GM23338 (cell line): ENCODE results near the gene FBP1. TPM values are rescaled to one million over a fixed set of nuclear protein-coding genes. Genes with fewer than 3 reads are reported as not detected.

Source experiments
- ATAC-seq: fragments of 200-7000 bp; cut with Tn5 transposase; 3 replicates; pipeline ENCODE4 v1.9.1; 2020
- DNase-seq: peaks from one replicate; pipeline ENCODE4 v3.0.0-alpha.2; 2015; ENCODE audit warnings: low spot score
- H2AFZ ChIP-seq: fragments of 200-600 bp; sonication (generic); 2 replicates; pipeline ENCODE4 v1.8.0; 2016; ENCODE audit warnings: antibody characterized with exemption, mild to moderate bottlenecking, moderate library complexity
- H3F3A ChIP-seq: fragments of 200-600 bp; sonication (generic); replicated peaks from 2 replicates; pipeline ENCODE4 v1.8.0; 2017; ENCODE audit warnings: antibody characterized with exemption, mixed run types, low read depth
- H3K27ac ChIP-seq: fragments of 200-600 bp; sonication (generic); 2 replicates; pipeline ENCODE4 v1.6.1; 2016; ENCODE audit warnings: low read depth
- H3K27me3 ChIP-seq: fragments of 200-600 bp; sonication (generic); 2 replicates; pipeline ENCODE4 v1.8.0; 2016; ENCODE audit warnings: mild to moderate bottlenecking, mixed run types, moderate library complexity; ENCODE audit not compliant: insufficient read depth
- H3K36me3 ChIP-seq: fragments of 200-600 bp; sonication (generic); 2 replicates; pipeline ENCODE4 v1.8.0; 2016; ENCODE audit warnings: mild to moderate bottlenecking; ENCODE audit not compliant: insufficient read depth
- H3K4me1 ChIP-seq: fragments of 200-600 bp; sonication (generic); 2 replicates; pipeline ENCODE4 v1.8.0; 2016; ENCODE audit warnings: mild to moderate bottlenecking, moderate library complexity; ENCODE audit not compliant: insufficient read depth
- H3K4me2 ChIP-seq: fragments of 200-600 bp; sonication (generic); 2 replicates; pipeline ENCODE4 v1.7.1; 2017; ENCODE audit warnings: mixed run types
- H3K4me3 ChIP-seq: fragments of 200-600 bp; sonication (generic); 2 replicates; pipeline ENCODE4 v1.6.1; 2016; ENCODE audit warnings: mixed run types
- H3K79me2 ChIP-seq: fragments of 200-600 bp; sonication (generic); replicated peaks from 2 replicates; pipeline ENCODE4 v1.8.0; 2017; ENCODE audit warnings: mild to moderate bottlenecking; ENCODE audit not compliant: insufficient read depth
- H3K9me2 ChIP-seq: fragments of 200-600 bp; sonication (generic); 2 replicates; pipeline ENCODE4 v1.8.0; 2017; ENCODE audit not compliant: insufficient read depth
- H4K20me1 ChIP-seq: fragments of 200-600 bp; sonication (generic); replicated peaks from 2 replicates; pipeline ENCODE4 v1.8.0; 2017; ENCODE audit warnings: mild to moderate bottlenecking; ENCODE audit not compliant: insufficient read depth
- H3K27ac Mint-ChIP-seq: 2 replicates; pipeline ENCODE4 v1.8.0; 2020; ENCODE audit warnings: inconsistent platforms, mild to moderate bottlenecking, moderate library complexity, mixed read lengths
- H3K27me3 Mint-ChIP-seq: 3 replicates; pipeline ENCODE4 v1.8.0; 2022; ENCODE audit warnings: low read depth, mild to moderate bottlenecking, moderate library complexity, mixed read lengths, inconsistent platforms; ENCODE audit not compliant: insufficient read depth, poor library complexity
- H3K36me3 Mint-ChIP-seq: 3 replicates; pipeline ENCODE4 v1.8.0; 2021; ENCODE audit warnings: low read depth, mild to moderate bottlenecking, inconsistent platforms, moderate library complexity, mixed read lengths
- H3K4me1 Mint-ChIP-seq: 3 replicates; pipeline ENCODE4 v1.8.0; 2020; ENCODE audit warnings: mild to moderate bottlenecking, inconsistent platforms, mixed read lengths
- H3K4me3 Mint-ChIP-seq: 3 replicates; pipeline ENCODE4 v1.8.0; 2021; ENCODE audit warnings: moderate library complexity, mild to moderate bottlenecking, inconsistent platforms, mixed read lengths
- H3K9me3 Mint-ChIP-seq: 3 replicates; pipeline ENCODE4 v1.8.0; 2020; ENCODE audit warnings: moderate library complexity, mild to moderate bottlenecking, inconsistent platforms, mixed read lengths
- EZH2 ChIP-seq: fragments of 200-600 bp; sonication (generic); IDR thresholded peaks from one replicate; pipeline ENCODE4 v1.8.0; 2017; ENCODE audit warnings: antibody characterized with exemption, mild to moderate bottlenecking, low read depth; ENCODE audit not compliant: unreplicated experiment
- EZH2phosphoT487 ChIP-seq: fragments of 200-600 bp; sonication (generic); IDR thresholded peaks from one replicate; pipeline ENCODE4 v1.8.1; 2018; ENCODE audit warnings: antibody characterized with exemption; ENCODE audit not compliant: unreplicated experiment
- POLR2AphosphoS5 ChIP-seq: IDR thresholded peaks from 2 replicates; pipeline ENCODE4 v1.6.1; 2016; ENCODE audit warnings: antibody characterized with exemption, low read depth
- STAT1 ChIP-seq: IDR thresholded peaks from one replicate; pipeline ENCODE4 v1.6.1; 2016; ENCODE audit warnings: antibody characterized with exemption; ENCODE audit not compliant: unreplicated experiment
- ZNF114 ChIP-seq: fragments of 250-450 bp; sonication (Bioruptor Pico); IDR thresholded peaks from 2 replicates; pipeline ENCODE4 v1.5.0; 2020; ENCODE audit warnings: mild to moderate bottlenecking, moderate library complexity
- ZNF331 ChIP-seq: fragments of 250-450 bp; sonication (Bioruptor Pico); IDR thresholded peaks from 2 replicates; pipeline ENCODE4 v1.5.0; 2020; ENCODE audit warnings: low read depth, mild to moderate bottlenecking, moderate library complexity
- polyA plus RNA-seq: library from polyadenylated mRNA; unstranded; fragments of >200 nt; fragmentation: Nextera tagmentation; extraction: Ambion mirVana; gene quantifications from 2 replicates; pipeline ENCODE4 v1.2.1, GENCODE V29; 2016
- total RNA-seq: library from RNA; depleted of rRNA; stranded (reverse); fragments of >200 nt; shearing (Covaris generic); gene quantifications from 2 replicates; pipeline ENCODE4 v1.2.3, GENCODE V29; 2014
- TF ChIP-seq, protein P1 (sequence below): IDR thresholded peaks from one replicate; pipeline ENCODE4 v1.6.1; 2018; ENCODE audit warnings: antibody characterized with exemption; ENCODE audit not compliant: unreplicated experiment
- TF ChIP-seq, protein P2 (sequence below): IDR thresholded peaks from 2 replicates; pipeline ENCODE4 v1.6.1; 2016; ENCODE audit warnings: antibody characterized with exemption
- TF ChIP-seq, protein P3 (sequence below): fragments of 250-450 bp; sonication (Bioruptor Pico); IDR thresholded peaks from 2 replicates; pipeline ENCODE4 v1.5.0; 2020; ENCODE audit warnings: mild to moderate bottlenecking, moderate library complexity
- TF ChIP-seq, protein P4 (sequence below), 2 experiments: fragments of 200-600 bp in 1 of 2; sonication (generic) in 1 of 2; conservative IDR thresholded peaks; 2 replicates each; pipeline versions ENCODE4 v1.5.1 to v1.6.1; 2016 to 2017; ENCODE audit warnings: antibody characterized with exemption in 2 of 2, low read depth in 2 of 2, mild to moderate bottlenecking in 2 of 2, moderate library complexity in 1 of 2

Gene FBP1
- total and polyA plus RNA-seq, 2 experiments from 2014 or later, result 3.0 to 3.3 TPM

DNA sequence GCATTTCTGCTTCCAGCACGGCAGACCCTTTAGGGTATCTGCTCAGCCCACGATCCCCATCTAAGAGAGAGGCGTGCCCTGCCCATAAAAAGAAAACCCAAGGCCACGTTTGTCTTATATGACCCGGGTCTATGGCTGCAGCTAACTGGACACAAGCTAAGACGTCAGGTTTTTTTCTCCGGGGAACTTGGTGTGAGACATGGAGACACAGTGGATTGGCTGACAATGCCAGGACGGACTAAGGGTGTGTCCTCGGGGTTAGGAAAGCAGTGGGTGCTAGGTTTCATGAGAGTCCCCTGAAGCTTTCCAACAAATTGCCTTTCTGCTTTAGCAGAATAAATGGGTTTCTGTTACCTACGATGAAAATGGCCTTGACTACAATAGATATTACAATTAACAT, 38.6 kb downstream of the FBP1 start:
- Histone ChIP-seq H2AFZ (no peak overlapping the region), H3K4me1 (no peaks in the 10 kb centered on the region; the same call in 1 of the 2 replicates), H3K36me3 (no peaks in the 10 kb centered on the region), H4K20me1 (no peaks in the 10 kb centered on the region), H3K27ac (no peak overlapping the region), H3K9me2 (no peaks in the 10 kb centered on the region), H3F3A (0 out of 2 replicates have a peak, but pooled peaks cover 3% of the 10 kb centered on the region), H3K79me2 (no peaks in the 10 kb centered on the region), H3K4me2 (no peak overlapping the region), H3K27me3 (no peaks in the 10 kb centered on the region), H3K4me3 (no peak overlapping the region)
- no peak overlapping the region for H3K27ac Mint-ChIP-seq
- DNase-seq (no peak), ATAC-seq (no peak)
- no peak overlapping the region for H3K4me3 Mint-ChIP-seq
- no peaks in the 10 kb centered on the region for H3K36me3 Mint-ChIP-seq
- TF ChIP-seq ZNF331 (CRISPR knock-in tag) (no peak), ZNF114 (no peak), EZH2 (no peak)
- TF ChIP-seq, protein P1, sequence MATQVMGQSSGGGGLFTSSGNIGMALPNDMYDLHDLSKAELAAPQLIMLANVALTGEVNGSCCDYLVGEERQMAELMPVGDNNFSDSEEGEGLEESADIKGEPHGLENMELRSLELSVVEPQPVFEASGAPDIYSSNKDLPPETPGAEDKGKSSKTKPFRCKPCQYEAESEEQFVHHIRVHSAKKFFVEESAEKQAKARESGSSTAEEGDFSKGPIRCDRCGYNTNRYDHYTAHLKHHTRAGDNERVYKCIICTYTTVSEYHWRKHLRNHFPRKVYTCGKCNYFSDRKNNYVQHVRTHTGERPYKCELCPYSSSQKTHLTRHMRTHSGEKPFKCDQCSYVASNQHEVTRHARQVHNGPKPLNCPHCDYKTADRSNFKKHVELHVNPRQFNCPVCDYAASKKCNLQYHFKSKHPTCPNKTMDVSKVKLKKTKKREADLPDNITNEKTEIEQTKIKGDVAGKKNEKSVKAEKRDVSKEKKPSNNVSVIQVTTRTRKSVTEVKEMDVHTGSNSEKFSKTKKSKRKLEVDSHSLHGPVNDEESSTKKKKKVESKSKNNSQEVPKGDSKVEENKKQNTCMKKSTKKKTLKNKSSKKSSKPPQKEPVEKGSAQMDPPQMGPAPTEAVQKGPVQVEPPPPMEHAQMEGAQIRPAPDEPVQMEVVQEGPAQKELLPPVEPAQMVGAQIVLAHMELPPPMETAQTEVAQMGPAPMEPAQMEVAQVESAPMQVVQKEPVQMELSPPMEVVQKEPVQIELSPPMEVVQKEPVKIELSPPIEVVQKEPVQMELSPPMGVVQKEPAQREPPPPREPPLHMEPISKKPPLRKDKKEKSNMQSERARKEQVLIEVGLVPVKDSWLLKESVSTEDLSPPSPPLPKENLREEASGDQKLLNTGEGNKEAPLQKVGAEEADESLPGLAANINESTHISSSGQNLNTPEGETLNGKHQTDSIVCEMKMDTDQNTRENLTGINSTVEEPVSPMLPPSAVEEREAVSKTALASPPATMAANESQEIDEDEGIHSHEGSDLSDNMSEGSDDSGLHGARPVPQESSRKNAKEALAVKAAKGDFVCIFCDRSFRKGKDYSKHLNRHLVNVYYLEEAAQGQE, result no peak
- H3K4me1 Mint-ChIP-seq, result peaks cover 8% of the 10 kb centered on the region
- H3K27me3 Mint-ChIP-seq, result peaks cover 8% of the 10 kb centered on the region
- no peaks in the 10 kb centered on the region for H3K9me3 Mint-ChIP-seq

DNA sequence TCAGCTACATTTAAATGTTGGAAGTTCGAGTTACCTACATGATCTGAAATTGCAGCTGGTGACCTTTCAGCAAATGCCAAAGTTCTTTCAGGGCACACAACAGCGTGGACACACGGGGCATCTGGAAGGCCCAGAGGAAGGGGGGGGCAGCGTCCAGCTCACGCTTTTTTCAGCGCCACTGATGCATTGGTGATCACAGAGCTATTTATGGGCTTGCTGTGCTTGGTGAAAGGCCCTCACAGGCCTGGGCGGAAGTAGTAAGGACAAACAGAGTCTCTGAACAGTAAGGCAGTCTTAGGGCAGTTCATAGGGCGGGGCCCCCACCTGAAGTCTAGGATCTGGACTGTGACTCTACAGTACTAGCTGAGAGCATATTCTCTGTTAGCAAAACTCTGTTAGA, 39.1 kb downstream of the FBP1 start:
- 0 out of 2 replicates have a peak, but pooled peaks cover 3% of the 10 kb centered on the region for H3F3A ChIP-seq
- no peaks in the 10 kb centered on the region for H3K9me2 ChIP-seq
- DNase-seq (no peak), ATAC-seq (no peak)
- H2AFZ ChIP-seq, result no peak overlapping the region
- H3K36me3 Mint-ChIP-seq, result no peaks in the 10 kb centered on the region
- no peak overlapping the region for H3K4me2 ChIP-seq
- no peaks in the 10 kb centered on the region for H3K79me2 ChIP-seq
- no peaks in the 10 kb centered on the region; the same call in 1 of the 2 replicates for H3K4me1 ChIP-seq
- H3K27me3 ChIP-seq, result no peaks in the 10 kb centered on the region
- no peak overlapping the region for H3K4me3 ChIP-seq
- H3K9me3 Mint-ChIP-seq, result no peaks in the 10 kb centered on the region
- peaks cover 8% of the 10 kb centered on the region for H3K27me3 Mint-ChIP-seq
- H3K27ac Mint-ChIP-seq, result no peak overlapping the region
- H4K20me1 ChIP-seq, result no peaks in the 10 kb centered on the region
- no peak overlapping the region for H3K27ac ChIP-seq
- no peaks in the 10 kb centered on the region for H3K36me3 ChIP-seq
- H3K4me1 Mint-ChIP-seq, result peaks cover 8% of the 10 kb centered on the region
- H3K4me3 Mint-ChIP-seq, result no peak overlapping the region
- TF ChIP-seq, protein P2, sequence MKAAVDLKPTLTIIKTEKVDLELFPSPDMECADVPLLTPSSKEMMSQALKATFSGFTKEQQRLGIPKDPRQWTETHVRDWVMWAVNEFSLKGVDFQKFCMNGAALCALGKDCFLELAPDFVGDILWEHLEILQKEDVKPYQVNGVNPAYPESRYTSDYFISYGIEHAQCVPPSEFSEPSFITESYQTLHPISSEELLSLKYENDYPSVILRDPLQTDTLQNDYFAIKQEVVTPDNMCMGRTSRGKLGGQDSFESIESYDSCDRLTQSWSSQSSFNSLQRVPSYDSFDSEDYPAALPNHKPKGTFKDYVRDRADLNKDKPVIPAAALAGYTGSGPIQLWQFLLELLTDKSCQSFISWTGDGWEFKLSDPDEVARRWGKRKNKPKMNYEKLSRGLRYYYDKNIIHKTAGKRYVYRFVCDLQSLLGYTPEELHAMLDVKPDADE, result no peak
- TF ChIP-seq POLR2AphosphoS5 (no peak), STAT1 (no peak), EZH2phosphoT487 (no peak)
- TF ChIP-seq, protein P3, sequence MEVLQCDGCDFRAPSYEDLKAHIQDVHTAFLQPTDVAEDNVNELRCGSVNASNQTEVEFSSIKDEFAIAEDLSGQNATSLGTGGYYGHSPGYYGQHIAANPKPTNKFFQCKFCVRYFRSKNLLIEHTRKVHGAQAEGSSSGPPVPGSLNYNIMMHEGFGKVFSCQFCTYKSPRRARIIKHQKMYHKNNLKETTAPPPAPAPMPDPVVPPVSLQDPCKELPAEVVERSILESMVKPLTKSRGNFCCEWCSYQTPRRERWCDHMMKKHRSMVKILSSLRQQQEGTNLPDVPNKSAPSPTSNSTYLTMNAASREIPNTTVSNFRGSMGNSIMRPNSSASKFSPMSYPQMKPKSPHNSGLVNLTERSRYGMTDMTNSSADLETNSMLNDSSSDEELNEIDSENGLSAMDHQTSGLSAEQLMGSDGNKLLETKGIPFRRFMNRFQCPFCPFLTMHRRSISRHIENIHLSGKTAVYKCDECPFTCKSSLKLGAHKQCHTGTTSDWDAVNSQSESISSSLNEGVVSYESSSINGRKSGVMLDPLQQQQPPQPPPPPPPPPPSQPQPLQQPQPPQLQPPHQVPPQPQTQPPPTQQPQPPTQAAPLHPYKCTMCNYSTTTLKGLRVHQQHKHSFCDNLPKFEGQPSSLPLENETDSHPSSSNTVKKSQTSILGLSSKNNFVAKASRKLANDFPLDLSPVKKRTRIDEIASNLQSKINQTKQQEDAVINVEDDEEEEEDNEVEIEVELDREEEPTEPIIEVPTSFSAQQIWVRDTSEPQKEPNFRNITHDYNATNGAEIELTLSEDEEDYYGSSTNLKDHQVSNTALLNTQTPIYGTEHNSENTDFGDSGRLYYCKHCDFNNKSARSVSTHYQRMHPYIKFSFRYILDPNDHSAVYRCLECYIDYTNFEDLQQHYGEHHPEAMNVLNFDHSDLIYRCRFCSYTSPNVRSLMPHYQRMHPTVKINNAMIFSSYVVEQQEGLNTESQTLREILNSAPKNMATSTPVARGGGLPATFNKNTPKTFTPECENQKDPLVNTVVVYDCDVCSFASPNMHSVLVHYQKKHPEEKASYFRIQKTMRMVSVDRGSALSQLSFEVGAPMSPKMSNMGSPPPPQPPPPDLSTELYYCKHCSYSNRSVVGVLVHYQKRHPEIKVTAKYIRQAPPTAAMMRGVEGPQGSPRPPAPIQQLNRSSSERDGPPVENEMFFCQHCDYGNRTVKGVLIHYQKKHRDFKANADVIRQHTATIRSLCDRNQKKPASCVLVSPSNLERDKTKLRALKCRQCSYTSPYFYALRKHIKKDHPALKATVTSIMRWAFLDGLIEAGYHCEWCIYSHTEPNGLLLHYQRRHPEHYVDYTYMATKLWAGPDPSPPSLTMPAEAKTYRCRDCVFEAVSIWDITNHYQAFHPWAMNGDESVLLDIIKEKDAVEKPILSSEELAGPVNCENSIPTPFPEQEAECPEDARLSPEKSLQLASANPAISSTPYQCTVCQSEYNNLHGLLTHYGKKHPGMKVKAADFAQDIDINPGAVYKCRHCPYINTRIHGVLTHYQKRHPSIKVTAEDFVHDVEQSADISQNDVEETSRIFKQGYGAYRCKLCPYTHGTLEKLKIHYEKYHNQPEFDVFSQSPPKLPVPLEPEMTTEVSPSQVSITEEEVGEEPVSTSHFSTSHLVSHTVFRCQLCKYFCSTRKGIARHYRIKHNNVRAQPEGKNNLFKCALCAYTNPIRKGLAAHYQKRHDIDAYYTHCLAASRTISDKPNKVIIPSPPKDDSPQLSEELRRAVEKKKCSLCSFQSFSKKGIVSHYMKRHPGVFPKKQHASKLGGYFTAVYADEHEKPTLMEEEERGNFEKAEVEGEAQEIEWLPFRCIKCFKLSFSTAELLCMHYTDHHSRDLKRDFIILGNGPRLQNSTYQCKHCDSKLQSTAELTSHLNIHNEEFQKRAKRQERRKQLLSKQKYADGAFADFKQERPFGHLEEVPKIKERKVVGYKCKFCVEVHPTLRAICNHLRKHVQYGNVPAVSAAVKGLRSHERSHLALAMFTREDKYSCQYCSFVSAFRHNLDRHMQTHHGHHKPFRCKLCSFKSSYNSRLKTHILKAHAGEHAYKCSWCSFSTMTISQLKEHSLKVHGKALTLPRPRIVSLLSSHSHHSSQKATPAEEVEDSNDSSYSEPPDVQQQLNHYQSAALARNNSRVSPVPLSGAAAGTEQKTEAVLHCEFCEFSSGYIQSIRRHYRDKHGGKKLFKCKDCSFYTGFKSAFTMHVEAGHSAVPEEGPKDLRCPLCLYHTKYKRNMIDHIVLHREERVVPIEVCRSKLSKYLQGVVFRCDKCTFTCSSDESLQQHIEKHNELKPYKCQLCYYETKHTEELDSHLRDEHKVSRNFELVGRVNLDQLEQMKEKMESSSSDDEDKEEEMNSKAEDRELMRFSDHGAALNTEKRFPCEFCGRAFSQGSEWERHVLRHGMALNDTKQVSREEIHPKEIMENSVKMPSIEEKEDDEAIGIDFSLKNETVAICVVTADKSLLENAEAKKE (CRISPR knock-in tag), result no peak
- TF ChIP-seq, protein P4, sequence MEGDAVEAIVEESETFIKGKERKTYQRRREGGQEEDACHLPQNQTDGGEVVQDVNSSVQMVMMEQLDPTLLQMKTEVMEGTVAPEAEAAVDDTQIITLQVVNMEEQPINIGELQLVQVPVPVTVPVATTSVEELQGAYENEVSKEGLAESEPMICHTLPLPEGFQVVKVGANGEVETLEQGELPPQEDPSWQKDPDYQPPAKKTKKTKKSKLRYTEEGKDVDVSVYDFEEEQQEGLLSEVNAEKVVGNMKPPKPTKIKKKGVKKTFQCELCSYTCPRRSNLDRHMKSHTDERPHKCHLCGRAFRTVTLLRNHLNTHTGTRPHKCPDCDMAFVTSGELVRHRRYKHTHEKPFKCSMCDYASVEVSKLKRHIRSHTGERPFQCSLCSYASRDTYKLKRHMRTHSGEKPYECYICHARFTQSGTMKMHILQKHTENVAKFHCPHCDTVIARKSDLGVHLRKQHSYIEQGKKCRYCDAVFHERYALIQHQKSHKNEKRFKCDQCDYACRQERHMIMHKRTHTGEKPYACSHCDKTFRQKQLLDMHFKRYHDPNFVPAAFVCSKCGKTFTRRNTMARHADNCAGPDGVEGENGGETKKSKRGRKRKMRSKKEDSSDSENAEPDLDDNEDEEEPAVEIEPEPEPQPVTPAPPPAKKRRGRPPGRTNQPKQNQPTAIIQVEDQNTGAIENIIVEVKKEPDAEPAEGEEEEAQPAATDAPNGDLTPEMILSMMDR (conservative IDR thresholded peaks at IDR 0.05; ENCODE audit: low read depth in 2 of 2), result no peak
